GM18951 (cell line): ENCODE data around the gene GDPGP1.
"Not testable (repeated sequence)": the region's sequence is repeated elsewhere in the genome, so short reads cannot be mapped to it uniquely, and the experiment has no call there.

Source experiments
- POLR2A ChIP-seq: IDR thresholded peaks from 4 replicates; pipeline ENCODE4 v1.6.1; 2011; ENCODE audit warnings: mild to moderate bottlenecking; ENCODE audit not compliant: insufficient read length, insufficient read depth; ENCODE audit errors: extremely low read depth
- in situ Hi-C: fragments of 300-500 bp; cut with MboI; formaldehyde crosslinking; loops from one replicate; pipeline ENCODE4 v1.12.0; 2022; ENCODE audit warnings: low sequenced_read_pairs, mixed read lengths, inconsistent platforms; ENCODE audit not compliant: unreplicated experiment

GDPGP1 gene

GRCh38 chr15:90266061-90266431 lies 32.0 kb downstream of the GDPGP1 start:
- no peak for TF ChIP-seq POLR2A
- in situ Hi-C loops: no loop called here

GRCh38 chr15:90266485-90266884 lies 32.5 kb downstream of the GDPGP1 start:
- TF ChIP-seq POLR2A: no peak
- in situ Hi-C loops: no loop called here

GRCh38 chr15:90268415-90268814 lies 34.4 kb downstream of the GDPGP1 start:
- TF ChIP-seq POLR2A: no peak
- in situ Hi-C loops: no loop called here

- in situ Hi-C loops: no loop called here
- no peak for TF ChIP-seq POLR2A
Observed at GRCh38 chr15:90270502-90271150, 36.6 kb downstream of the GDPGP1 start.

GRCh38 chr15:90271459-90272166 lies 37.6 kb downstream of the GDPGP1 start:
- in situ Hi-C loops: no loop called here
- no peak for TF ChIP-seq POLR2A

- in situ Hi-C loops: not testable (repeated sequence)
Observed at GRCh38 chr15:90278467-90278866, 44.5 kb downstream of the GDPGP1 start.

- in situ Hi-C loops: loop anchor here (10.0 kb wide), 1 partner anchor 116 kb away; no protein-coding TSS in a partner anchor
Observed at GRCh38 chr15:90280743-90281142, 46.7 kb downstream of the GDPGP1 start.

GRCh38 chr15:90281637-90282036 lies 47.6 kb downstream of the GDPGP1 start:
- in situ Hi-C loops: loop anchor here (10.0 kb wide), 1 partner anchor 117 kb away; no protein-coding TSS in a partner anchor

- no peak for TF ChIP-seq POLR2A
- in situ Hi-C loops: loop anchor here (10.0 kb wide), 1 partner anchor 122 kb away; no protein-coding TSS in a partner anchor
Observed at GRCh38 chr15:90286678-90287077, 52.7 kb downstream of the GDPGP1 start.

- in situ Hi-C loops: loop anchor here (10.0 kb wide), 1 partner anchor 122 kb away; no protein-coding TSS in a partner anchor
- TF ChIP-seq POLR2A: no peak
Observed at GRCh38 chr15:90287101-90287500, 53.1 kb downstream of the GDPGP1 start.

- in situ Hi-C loops: loop anchor here (10.0 kb wide), 1 partner anchor 123 kb away; no protein-coding TSS in a partner anchor
- TF ChIP-seq POLR2A: no peak
Observed at GRCh38 chr15:90287946-90288345, 53.9 kb downstream of the GDPGP1 start.

GRCh38 chr15:90291679-90292356 lies 57.8 kb downstream of the GDPGP1 start:
- TF ChIP-seq POLR2A: no peak
- in situ Hi-C loops: no loop called here

- in situ Hi-C loops: not testable (repeated sequence)
Observed at GRCh38 chr15:90293040-90293810, 59.2 kb downstream of the GDPGP1 start.
